ENCODE measurements around the gene TMPRSS6. TPM values are rescaled to one million over a fixed set of nuclear protein-coding genes. Genes with fewer than 3 reads are reported as not detected.

TMPRSS6 gene
- total and polyA plus RNA-seq, 2 donors (not counting 1 experiment from before 2014, with no cell fraction given): 0.03 TPM; not detected in 1

GRCh38 chr22:37022483-37023337, 86.8 kb downstream of the TMPRSS6 start:
- Histone ChIP-seq H3K27ac (ENCODE audit: low read length in 2 of 2) (no peak overlapping the region), H3K4me3 (ENCODE audit: control extremely low read depth in 1 of 5, extremely low read depth in 1 of 5, insufficient read depth in 1 of 5, low read depth in 2 of 5, low read length in 4 of 5) (no peak overlapping the region), H3K4me2 (replicated peaks; ENCODE audit: low read depth, low read length, poor library complexity, severe bottlenecking) (no peak overlapping the region), H2AFZ (ENCODE audit: insufficient read depth, low read depth, low read length, poor library complexity, severe bottlenecking) (no peak overlapping the region), H4K20me1 (ENCODE audit: control insufficient read depth, insufficient read depth, low read length, poor library complexity, severe bottlenecking) (no peaks in the 10 kb centered on the region), H3K4me1 (ENCODE audit: control insufficient read depth in 2 of 2, insufficient read depth in 2 of 2, low read length in 2 of 2) (peaks cover 9 to 20% of the 10 kb centered on the region in 2 donors), H3K79me2 (ENCODE audit: control insufficient read depth, insufficient read depth, low read length) (peaks cover 5% of the 10 kb centered on the region), H3K27me3 (replicated peaks in 1 of 4; ENCODE audit: control extremely low read depth in 1 of 4, control insufficient read depth in 3 of 4, insufficient read depth in 4 of 4, low read length in 3 of 4) (no peaks in the 10 kb centered on the region), H3K36me3 (replicated peaks in 1 of 2; ENCODE audit: control extremely low read depth in 1 of 2, control insufficient read depth in 1 of 2, extremely low read depth in 1 of 2, insufficient read depth in 2 of 2, low read length in 1 of 2) (no peaks in the 10 kb centered on the region), H3K9me3 (ENCODE audit: control extremely low read depth in 1 of 3, control insufficient read depth in 2 of 3, insufficient read depth in 1 of 3, low read length in 2 of 3) (no peaks in the 10 kb centered on the region), H3K9ac (ENCODE audit: low read length) (no peak overlapping the region)
- intact Hi-C loops (cut with micrococcal nuclease): no loop called here
- Mint-ChIP-seq H3K4me3 (no peak overlapping the region), H3K9me3 (ENCODE audit: insufficient read depth) (no peaks in the 10 kb centered on the region), H3K4me1 (peaks cover 20% of the 10 kb centered on the region), H3K27me3 (no peaks in the 10 kb centered on the region), H3K27ac (no peak overlapping the region)
- ATAC-seq (ENCODE audit: low read depth) (no peak), DNase-seq (no peak)
- TF ChIP-seq CTCF (IDR thresholded peaks at IDR 0.05) (no peak), EZH2 (IDR thresholded peaks at IDR 0.05; ENCODE audit: borderline replicate concordance, insufficient read depth, low read depth, low read length, poor library complexity, severe bottlenecking) (no peak)
- ChIA-PET CTCF (interaction anchor here (1.3 to 1.6 kb wide), 3 partner anchors 9 to 16 kb away, joined by 3 to 5 read pairs (median 4); no protein-coding TSS in a partner anchor), POLR2A (no interaction called here)
- 87% methylated on average over 15 of the region's 16 CpGs for WGBS (ENCODE audit: insufficient coverage)
